Skin epidermis (tissue), 12 donors: ENCODE data around the gene KRTAP6-2.

Experiments
- H3K27ac ChIP-seq, 21 experiments: fragments of 200-600 bp; sonication (generic) in 11 of 21; one replicate each; pipeline ENCODE4 v1.5.0; 2020; ENCODE audit warnings: mild to moderate bottlenecking in 3 of 21, inconsistent platforms in 2 of 21, moderate library complexity in 2 of 21
- H3K4me3 ChIP-seq, 7 experiments: fragments of 200-600 bp; sonication (generic) in 2 of 7; one replicate each; pipeline ENCODE4 v1.5.0; 2020; ENCODE audit warnings: inconsistent platforms in 2 of 7, mild to moderate bottlenecking in 2 of 7, moderate library complexity in 1 of 7

The KRTAP6-2 gene, protein sequence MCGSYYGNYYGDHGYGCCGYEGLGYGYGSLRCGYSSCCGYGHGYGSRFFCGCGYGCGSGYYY

DNA sequence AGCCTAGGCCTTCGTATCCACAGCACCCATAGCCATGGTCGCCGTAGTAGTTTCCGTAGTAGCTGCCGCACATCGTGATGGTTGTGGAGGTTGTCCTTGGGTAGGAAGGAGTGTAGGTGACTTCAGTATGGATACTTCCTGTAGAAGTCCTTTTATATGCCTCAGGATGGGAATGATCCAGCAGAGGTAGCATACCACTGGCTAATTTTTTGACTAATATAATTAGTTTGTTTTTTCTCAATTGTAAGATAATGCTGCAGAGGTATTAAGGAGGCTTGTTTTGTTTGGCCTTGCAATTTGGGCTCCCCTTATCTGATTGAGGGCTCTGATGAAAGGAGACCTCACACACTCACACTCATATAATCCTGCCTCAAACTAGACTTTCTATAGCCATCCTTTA lies at the start of gene KRTAP6-2:
Gene KRTAP6-2, minus strand, starts transcription at position 101 of the 400 bp plus-strand sequence. Its CDS starts 28 bp downstream, at position 73.
- H3K4me3 ChIP-seq: no peak within 1 kb of the TSS

DNA sequence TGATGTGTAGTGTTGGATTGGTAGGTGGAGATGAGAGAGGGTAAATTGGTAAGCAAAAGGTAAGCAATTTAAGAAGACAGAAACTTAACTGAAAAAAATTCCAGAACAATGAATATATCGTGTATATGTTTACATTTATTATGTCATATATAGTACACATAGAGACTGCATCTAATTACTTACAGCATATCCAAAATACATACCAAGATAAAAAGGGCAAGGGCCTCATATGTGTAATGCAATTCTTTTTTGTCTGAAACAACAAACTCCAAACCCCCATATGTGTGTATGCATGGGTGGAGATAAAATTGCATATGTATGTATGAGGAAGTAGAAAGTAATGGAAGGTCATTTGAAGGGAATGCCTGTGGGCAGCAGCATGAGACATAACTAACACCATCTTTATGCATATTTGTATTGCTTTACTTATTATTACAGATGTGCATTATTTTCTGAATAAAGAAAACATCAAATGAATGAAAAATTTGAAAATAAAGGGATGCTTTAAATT lies 48.3 kb upstream of the KRTAP6-2 start:
- no peak overlapping the region for H3K4me3 ChIP-seq

More for the DNA sequence above, at the start of gene KRTAP6-2:
- no peak within 1 kb of the TSS for H3K27ac ChIP-seq

DNA sequence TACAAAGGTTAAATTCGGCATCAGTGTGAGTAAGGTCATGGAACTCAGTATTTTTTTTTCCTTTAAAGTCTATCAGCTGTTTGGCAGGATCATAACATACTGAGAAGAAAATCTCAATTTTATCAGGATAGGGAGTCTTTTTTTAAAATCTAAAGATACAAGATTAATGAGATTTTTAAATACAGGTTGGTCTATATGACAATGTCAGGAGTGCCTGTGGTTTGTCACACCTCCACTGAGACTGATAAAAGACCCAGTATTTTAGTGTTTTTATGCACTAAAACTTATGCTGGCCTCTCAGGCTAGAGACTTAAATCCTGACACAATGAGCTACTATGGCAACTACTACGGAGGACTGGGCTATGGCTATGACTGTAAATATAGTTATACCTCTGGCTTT lies 43.9 kb upstream of the KRTAP6-2 start, which contains the start of gene KRTAP20-3:
Gene KRTAP20-3, plus strand, starts transcription at position 301 of the 400 bp plus-strand sequence.
- H3K27ac ChIP-seq: no peak within 1 kb of the TSS
- H3K4me3 ChIP-seq: no peak within 1 kb of the TSS

More for the DNA sequence above, 48.3 kb upstream of the KRTAP6-2 start:
- H3K27ac ChIP-seq: no peak overlapping the region

DNA sequence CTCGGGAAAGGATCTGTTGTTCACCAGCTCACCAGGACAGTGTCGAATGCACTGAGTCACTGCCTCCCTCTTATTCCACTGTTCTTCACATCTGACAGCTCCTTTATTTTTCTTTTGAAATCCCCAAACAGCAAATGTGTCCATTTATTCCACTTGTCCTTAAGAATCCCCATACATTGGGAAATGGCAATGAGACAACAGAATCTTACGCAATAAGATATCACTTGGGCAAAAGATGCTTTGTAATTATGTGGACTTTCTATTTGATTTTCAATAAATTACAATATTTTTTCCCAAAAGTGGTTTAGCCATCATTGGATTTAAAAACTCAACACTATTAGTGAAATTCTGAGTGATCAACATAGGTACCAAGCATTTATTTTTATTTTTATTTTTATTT lies 40.0 kb upstream of the KRTAP6-2 start:
- Histone ChIP-seq H3K4me3 (no peak overlapping the region), H3K27ac (no peak overlapping the region)

DNA sequence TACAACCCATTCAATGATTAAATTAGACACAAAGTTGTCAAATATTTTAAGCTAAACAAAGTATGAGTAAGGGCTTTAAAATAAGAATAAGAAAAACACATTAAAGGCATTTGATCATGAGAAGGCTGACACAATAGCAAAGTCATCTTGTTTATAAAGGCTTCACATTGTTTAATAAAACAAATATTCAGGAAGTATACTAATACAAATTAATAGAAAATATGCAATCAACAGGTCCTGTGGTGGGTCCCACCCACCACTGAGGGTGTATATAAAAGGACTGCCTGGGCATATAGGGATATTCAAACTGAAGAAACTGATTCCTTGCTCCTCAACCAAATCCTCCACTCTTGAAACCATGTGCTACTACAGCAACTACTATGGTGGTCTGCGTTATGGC lies 36.2 kb upstream of the KRTAP6-2 start, which contains the start of gene KRTAP20-2:
Gene KRTAP20-2, plus strand, starts transcription at position 301 of the 400 bp plus-strand sequence. Its CDS starts 58 bp downstream, at position 359.
- Histone ChIP-seq H3K27ac (no peak within 1 kb of the TSS), H3K4me3 (no peak within 1 kb of the TSS)

DNA sequence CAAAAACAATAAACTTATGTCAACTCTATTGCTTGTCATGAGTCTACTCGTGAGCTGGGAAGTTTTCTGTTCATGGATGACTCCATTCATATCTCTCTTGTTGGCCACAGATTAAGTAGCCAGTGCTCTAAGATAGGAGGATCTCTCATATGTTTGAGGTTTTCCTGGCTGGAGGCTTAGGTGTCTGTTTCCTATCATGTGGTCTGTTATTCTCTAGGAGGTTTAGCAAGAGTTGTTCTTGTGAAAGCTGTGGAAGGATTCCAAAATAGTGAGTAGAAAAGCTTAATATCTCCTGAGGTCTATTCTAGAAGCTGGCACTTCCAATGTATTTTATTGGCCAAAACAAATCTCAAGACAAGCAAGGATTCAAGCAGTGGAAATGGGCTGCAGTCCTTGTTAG lies 30.5 kb upstream of the KRTAP6-2 start:
- H3K27ac ChIP-seq: no peak overlapping the region
- H3K4me3 ChIP-seq: no peak overlapping the region

DNA sequence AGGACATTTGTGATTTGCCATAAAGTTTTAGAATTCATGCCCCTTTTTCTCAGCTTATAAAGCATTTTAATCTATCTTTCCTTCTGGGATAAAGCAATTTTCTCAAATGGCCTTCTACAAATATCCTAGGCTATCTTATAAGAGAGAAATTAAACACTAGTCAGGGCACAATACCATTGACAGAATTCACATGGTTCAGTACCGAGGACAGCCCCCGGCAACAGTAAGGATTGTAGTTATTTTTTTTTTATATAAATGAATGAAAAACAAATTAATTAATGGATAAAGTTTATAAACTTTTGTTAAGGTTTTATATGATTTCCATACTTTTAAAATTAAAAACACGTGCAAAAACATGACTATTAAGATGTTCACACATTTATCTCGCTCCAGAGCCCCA lies 29.4 kb upstream of the KRTAP6-2 start:
- H3K4me3 ChIP-seq: no peak overlapping the region
- no peak overlapping the region for H3K27ac ChIP-seq

DNA sequence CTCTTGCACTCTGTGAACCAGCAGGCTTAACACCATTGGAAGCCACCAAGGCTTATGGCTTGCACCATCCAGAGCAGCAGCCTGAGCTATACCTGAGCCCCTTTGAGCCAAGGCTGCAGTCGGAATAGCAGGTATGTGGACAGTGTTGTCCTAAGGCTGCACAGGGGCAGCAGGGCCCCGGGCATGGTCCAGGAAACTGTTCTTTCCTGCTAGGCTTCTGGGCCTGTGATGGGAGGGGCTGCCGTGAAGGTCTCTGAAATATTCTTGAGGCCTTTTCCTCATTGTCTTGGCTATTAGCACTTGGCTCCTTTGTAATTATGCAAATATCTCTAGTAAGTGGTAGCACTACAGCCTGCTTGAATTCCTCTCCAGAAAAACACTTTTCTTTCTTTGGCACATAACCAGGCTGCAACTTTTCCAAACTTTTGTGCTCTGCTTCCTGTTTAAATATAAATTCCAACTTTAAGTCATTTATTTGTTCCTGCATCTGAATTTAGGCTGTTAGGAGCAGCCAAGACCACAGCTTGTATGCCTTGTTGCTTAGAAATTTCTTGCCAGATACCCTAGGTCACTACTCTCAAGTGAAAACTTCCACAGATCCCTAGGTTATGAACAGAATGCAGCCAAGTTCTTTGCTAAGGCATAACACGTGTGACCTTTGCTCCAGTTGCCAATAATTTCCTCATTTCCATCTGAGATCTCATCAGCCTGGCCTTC lies 26.9 kb upstream of the KRTAP6-2 start:
- Histone ChIP-seq H3K4me3 (no peak overlapping the region), H3K27ac (no peak overlapping the region)

DNA sequence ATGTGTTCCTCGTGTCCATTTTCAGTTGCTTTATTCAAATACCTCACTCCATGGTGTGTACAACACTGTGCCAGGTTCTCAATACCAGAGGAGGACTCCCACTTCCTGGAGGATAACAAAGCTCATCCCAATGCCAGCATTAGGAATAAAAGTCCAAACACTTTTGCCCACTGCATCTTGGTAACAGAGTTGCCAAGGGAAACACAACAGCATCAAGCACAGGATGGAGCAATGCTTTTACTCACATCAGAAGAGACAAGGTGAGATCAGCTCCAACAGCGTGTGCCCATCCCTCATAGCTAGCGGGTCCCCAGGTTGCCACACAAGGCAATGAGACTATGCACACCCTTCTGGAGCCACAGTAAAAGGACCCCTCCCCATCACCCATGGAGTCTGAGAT lies 24.7 kb upstream of the KRTAP6-2 start:
- no peak overlapping the region for H3K4me3 ChIP-seq
- H3K27ac ChIP-seq: no peak overlapping the region

DNA sequence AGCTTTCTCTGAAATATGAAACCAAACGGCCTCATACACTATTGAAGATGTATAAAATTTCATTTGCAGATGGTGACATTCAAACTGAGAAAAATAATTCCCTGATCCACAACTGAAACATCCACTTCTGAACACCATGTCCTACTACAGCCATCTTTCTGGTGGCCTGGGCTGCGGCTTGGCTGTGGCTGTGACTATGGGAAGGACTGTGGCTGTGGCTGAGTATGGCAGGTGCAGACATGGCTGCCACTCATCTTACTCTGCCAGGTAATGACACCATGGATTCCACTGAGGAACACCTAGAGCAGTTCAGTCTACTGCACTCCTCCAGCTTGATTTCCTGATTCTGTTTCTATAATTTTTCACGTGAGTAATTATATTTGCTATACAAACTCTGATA lies 21.8 kb upstream of the KRTAP6-2 start, which contains the start of gene KRTAP20-4:
Gene KRTAP20-4, plus strand, starts transcription at position 106 of the 400 bp plus-strand sequence.
- no peak within 1 kb of the TSS for H3K4me3 ChIP-seq
- no peak within 1 kb of the TSS for H3K27ac ChIP-seq

DNA sequence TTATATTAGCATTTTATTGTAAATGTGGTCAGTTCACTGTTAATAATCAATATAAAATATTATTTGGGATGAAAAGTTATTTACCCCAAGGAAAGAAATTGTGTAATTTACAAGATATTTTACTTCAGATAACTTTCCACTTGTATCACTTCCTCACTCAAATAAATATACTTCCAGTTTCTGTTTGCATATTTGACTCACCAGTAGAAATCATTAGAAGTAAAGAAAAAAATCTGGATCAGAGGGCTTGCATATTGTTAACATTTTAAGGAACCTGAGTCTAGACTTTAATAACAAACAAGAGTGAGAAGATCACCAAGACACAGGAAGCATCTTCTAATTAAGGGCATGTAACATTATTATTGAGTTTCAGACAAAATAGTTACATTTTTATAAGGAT lies 21.4 kb upstream of the KRTAP6-2 start:
- Histone ChIP-seq H3K27ac (no peak overlapping the region), H3K4me3 (no peak overlapping the region)

DNA sequence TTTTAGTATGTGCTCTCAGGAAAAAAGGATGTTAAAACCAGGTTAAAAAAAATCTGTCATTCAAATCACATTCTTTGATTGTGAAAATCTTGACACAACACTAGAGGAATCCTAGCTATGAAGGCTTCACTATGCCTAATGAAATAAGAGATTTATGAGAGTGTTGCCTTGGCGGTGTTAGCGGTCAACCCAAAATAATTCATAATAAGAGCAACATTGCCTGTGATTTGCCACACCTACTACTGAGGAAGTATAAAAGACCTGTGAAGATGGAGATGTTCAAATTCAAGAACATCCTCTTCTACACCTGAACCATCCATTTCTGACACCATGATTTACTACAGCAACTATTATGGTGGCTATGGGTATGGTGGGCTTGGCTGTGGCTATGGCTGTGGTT lies 17.4 kb upstream of the KRTAP6-2 start, which contains the start of gene KRTAP20-1:
Gene KRTAP20-1, plus strand, starts transcription at position 301 of the 400 bp plus-strand sequence. Its CDS starts 30 bp downstream, at position 331.
- Histone ChIP-seq H3K27ac (no peak within 1 kb of the TSS), H3K4me3 (no peak within 1 kb of the TSS)

DNA sequence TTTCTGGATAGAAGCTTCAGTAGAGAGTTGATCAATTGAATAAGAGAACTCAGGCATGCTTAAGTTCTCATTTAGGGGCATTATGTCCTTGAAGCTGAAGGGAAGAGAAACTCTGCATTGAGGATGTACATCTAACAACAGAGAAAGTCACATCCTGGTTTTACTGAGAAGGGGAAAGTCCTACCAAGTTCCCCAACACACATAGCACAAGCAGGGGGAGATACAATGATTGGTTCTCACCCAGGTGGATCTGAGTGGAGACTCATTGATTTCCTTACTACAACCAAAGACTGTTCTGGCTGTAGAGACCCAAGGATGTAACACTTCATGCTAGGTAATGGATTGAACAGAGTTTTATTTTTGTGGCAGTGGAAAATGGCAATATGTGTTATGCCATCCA lies 16.5 kb upstream of the KRTAP6-2 start:
- H3K4me3 ChIP-seq: no peak overlapping the region
- no peak overlapping the region for H3K27ac ChIP-seq

DNA sequence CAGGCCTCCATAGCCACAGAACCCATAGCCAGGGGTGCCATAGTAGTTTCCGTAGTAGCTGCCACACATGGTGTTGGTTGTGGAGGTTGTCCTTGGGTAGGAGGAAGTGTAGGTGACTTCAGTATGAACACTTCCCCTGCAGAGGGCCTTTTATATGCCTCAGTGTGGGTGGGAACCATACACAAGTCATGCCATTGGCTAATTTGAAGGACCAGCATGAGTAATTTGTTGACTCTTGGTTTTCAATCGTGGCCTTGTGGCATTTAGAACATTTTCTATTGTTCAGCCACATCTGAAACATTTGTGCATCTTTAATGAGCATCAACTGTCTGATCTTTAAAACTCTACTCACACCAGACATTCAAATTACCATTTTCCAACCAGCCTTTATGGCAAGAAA lies 15.1 kb upstream of the KRTAP6-2 start, which contains the start of gene KRTAP6-1:
Gene KRTAP6-1, minus strand, starts transcription at position 95 of the 400 bp plus-strand sequence. Its CDS starts 26 bp downstream, at position 69.
- Histone ChIP-seq H3K27ac (no peak within 1 kb of the TSS), H3K4me3 (no peak within 1 kb of the TSS)

DNA sequence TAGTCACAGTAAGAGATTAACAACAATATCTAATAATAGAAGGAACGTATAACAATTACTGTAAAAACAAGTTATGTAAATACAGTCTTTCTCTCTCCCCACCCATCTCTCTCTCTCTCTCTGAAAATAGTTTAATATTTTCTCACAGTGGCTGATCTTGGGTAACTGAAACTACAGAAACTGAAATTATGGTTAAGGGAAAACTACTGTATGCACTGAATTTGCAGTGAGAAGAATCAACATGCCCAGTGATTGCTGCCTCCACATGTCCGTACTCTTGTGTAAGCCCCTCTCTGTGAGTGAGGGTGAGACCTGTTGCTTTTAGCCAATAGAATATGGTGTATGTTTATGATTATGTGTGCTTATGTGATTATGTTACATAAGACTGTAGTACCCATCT lies 13.4 kb upstream of the KRTAP6-2 start:
- H3K27ac ChIP-seq: no peak overlapping the region
- no peak overlapping the region for H3K4me3 ChIP-seq

DNA sequence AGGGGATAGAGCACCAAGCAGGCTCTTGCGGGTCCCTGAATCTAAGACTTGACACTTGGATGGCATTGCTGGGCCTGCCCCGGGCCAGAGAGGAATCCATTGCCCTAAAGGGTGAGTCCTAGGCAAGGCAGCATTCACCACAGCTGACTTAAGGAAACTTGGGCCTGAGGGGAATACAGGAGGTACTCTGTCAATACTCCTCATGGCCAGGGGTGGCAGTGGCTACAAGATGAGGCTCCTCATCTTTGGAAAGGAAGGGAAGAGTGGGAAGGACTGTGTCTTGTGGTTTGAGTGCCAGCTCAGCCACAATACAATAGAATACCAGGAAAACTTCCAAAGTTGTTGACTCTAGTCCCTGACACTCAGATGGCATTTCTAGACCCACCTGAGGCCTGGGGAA lies 7.3 kb upstream of the KRTAP6-2 start:
- H3K4me3 ChIP-seq: no peak overlapping the region
- H3K27ac ChIP-seq: no peak overlapping the region

DNA sequence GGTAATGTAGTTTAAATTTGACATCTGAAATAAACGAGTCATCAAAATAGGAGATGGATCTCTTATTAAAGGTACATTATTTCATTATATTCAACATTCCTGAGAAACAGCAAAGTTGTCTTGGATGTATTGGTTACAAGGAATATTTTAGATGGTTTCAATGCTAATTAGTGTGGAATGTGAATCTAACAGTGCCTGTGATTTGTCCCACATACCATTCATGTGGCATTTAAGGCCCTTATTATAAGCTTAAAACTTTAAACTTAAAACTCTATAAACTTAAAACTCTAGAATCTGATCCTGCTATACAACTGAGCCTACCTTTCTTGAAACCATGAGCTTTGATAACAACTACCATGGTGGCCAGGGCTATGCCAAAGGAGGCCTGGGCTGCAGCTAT lies 2.1 kb upstream of the KRTAP6-2 start, which contains the start of gene KRTAP22-1:
Gene KRTAP22-1, plus strand, starts transcription at position 301 of the 400 bp plus-strand sequence.
- H3K27ac ChIP-seq: no peak within 1 kb of the TSS
- no peak within 1 kb of the TSS for H3K4me3 ChIP-seq

DNA sequence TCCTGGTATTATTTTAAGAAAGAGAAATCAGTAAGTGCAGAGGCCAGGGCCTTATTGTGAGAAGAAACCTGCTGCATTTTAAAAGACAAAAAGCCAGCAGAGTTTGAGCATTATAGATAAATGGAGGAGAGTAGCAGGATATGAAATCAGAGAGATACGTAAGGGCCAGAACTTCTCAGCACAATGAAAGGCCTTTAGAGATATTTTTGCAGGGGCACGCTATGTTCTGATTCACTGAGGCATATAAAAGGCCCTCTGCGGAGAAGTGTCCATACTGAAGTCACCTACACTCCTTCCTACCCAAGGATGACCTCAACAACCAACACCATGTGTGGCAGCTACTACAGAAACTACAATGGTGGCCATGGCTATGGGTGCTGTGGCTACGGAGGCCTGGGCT lies 6.6 kb downstream of the KRTAP6-2 start, which contains the start of gene KRTAP6-3:
Gene KRTAP6-3, plus strand, starts transcription at position 301 of the 400 bp plus-strand sequence. Its CDS starts 6 bp downstream, at position 307.
- Histone ChIP-seq H3K4me3 (no peak within 1 kb of the TSS), H3K27ac (no peak within 1 kb of the TSS)

DNA sequence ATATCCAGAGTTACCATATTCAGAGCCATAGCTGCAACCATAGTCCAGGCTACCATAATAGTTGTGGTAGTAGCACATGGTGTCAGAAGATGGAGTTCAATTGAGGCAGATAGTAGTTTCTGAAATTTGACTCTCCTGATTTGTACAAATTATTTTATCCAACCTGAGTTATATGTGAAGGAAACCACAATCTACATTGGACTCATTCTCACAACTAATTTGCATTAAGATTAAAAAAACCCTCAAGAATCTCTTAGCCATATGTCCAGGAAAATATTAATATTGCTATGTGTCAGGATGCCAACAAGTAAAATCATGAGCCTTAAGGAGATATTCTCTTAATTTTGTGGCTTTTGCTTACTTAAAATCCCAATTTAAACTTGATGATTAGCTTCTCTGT lies 8.4 kb downstream of the KRTAP6-2 start, which contains the start of gene KRTAP22-2:
Gene KRTAP22-2, minus strand, starts transcription at position 101 of the 400 bp plus-strand sequence.
- Histone ChIP-seq H3K27ac (no peak within 1 kb of the TSS), H3K4me3 (no peak within 1 kb of the TSS)

DNA sequence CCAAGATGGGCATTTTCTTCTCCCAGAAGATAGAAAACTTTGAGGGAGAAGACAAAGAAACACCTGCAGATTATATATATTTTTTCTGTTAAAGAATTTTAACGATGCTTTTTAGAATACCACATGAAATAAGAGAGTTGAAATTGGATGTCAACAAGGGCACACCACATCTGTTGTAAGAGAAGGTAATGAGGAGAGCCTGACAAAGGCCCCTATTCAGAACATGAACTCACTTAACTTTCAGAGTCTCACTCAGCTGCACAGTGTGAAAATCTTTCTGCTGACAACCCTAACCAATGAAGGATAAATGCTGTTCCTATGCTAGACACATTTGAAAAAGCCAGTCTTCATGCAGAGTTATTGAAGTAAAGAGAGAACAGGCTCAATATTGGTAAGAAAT lies 15.8 kb downstream of the KRTAP6-2 start:
- H3K4me3 ChIP-seq: no peak overlapping the region
- no peak overlapping the region for H3K27ac ChIP-seq

DNA sequence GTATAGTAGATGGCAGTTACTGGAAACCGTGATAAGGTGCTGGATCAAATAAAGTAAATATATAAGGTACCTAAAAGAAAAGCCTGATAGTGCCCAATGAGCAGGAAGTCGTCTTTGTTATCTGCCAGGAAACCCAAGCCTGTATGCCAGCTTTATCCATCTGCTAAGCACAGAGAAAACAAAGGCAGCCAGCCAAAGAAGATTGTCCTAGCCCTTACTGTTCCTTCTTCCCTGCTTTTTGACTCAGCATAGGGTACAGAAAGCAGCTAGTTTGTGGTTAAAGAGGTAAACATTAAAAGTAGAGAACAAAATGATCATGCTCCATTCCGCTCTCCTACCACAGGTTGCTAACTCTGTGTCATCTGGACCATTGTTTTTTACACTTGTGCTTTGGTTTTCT lies 18.6 kb downstream of the KRTAP6-2 start:
- Histone ChIP-seq H3K27ac (no peak overlapping the region), H3K4me3 (no peak overlapping the region)
